Stimulated activated CD4-positive, alpha-beta T cell treated with anti-CD3 and anti-CD28 coated beads, Interleukin-4, amount 100 ng/mL, for 4 hours (primary cell): ENCODE results near the gene TRPM2.

Source experiments
- DNase-seq, 2 experiments: peaks; one replicate each; pipeline ENCODE4 v3.0.0-alpha.2; 2020

Gene TRPM2

DNA sequence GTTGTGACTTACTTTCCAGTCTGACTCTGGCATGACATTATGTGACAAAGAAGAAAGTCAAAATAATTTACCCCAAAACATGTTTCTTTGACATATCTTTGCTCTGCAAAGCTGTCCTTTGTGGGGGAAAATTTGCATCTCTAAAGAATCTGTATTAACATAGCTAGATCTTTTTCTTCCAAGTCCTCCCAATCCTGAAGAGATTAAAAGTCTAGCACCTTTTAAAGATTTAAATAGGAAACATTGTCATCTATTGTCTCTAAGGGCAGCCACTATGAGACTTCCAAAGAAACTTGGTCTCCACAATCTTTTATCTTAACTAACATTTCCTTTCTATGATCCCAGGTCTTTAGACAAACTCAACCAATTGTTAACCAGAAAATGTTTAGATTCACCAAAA, 117.9 kb downstream of the TRPM2 start:
- no peak for DNase-seq

DNA sequence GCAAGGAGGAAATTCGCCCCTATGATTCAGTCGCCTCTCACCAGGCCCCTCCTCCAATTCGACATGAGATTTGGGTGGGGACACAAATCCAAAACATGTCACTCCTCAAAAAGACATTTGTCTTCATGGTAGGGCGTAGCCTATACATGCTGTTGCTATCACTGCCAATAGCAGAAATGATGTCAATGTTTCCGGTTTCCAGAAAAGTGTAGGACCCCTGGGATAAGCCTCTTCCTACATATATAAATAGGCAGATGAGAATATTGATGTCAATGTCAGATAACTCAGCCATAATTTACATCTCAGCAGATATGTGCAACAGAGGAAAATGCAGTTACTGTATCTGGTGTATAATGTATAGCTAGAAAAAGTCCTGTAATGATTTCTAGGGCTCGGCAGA, 118.6 kb downstream of the TRPM2 start:
- DNase-seq = no peak

GRCh38 chr21:44473915-44474555, 120.6 kb downstream of the TRPM2 start:
- no peak for DNase-seq

- no peak for DNase-seq
Observed at GRCh38 chr21:44475266-44475845, 121.9 kb downstream of the TRPM2 start.

GRCh38 chr21:44477131-44477530, 123.7 kb downstream of the TRPM2 start:
- no peak for DNase-seq

DNA sequence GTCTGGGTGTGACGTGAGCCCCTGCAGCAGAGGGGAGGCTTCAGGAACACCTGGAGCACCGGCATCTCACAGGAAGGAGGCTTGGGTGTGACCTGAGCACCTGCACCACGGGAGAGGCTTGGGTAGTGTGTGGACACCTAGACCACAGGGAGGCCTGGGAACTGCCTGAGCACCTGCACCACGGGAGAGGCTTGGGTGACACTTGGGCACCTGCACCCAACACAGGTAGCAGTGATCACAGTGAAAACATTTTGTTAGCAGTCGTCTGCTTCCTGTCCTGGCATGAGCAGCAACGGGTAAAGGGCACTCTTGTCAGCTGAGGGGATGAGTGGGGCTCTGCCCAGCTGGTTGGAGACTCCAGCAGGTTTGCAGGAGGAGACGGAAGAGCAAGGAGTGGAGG, 124.3 kb downstream of the TRPM2 start:
- DNase-seq = no peak

DNA sequence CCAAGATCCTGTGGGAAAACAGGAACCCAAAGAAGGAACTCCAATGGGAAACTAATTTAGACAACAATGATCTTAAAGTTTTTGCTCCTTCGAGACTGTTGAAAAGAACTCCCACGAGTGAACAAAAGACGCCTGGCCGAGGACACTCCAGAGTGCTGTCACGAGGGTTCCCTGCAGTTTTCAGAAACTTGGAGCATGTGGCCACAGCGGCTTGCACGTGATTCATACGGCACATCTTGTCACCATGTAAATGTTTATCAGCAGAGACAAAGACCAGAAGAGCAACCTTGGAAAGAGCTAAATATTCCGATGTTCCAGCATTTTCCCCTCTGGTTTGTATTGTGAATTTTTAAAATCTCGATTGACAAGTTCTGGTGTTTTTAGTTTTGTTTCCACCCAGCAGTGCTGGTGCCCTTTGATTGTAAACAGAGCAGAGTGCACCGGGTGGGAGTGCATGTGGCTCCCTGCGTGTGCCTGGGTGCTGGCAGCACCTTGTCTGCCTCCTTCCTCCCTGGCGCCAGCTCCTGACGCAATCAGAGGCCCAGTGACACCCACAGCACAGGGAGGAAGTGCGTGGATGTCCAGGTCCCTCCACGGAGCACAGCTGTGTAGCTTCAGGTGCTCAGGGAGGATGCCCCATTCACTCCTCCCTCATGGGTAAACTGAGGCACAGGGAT, 124.8 kb downstream of the TRPM2 start:
- DNase-seq = no peak

- DNase-seq = no peak
Observed at GRCh38 chr21:44478801-44479167, 125.4 kb downstream of the TRPM2 start.

GRCh38 chr21:44479556-44480199, 126.3 kb downstream of the TRPM2 start:
- DNase-seq = peak; percentile 26 to 38

- no peak for DNase-seq
Observed at GRCh38 chr21:44480200-44481053, 127.0 kb downstream of the TRPM2 start.

GRCh38 chr21:44482581-44483287, 129.3 kb downstream of the TRPM2 start:
- DNase-seq = no peak

DNA sequence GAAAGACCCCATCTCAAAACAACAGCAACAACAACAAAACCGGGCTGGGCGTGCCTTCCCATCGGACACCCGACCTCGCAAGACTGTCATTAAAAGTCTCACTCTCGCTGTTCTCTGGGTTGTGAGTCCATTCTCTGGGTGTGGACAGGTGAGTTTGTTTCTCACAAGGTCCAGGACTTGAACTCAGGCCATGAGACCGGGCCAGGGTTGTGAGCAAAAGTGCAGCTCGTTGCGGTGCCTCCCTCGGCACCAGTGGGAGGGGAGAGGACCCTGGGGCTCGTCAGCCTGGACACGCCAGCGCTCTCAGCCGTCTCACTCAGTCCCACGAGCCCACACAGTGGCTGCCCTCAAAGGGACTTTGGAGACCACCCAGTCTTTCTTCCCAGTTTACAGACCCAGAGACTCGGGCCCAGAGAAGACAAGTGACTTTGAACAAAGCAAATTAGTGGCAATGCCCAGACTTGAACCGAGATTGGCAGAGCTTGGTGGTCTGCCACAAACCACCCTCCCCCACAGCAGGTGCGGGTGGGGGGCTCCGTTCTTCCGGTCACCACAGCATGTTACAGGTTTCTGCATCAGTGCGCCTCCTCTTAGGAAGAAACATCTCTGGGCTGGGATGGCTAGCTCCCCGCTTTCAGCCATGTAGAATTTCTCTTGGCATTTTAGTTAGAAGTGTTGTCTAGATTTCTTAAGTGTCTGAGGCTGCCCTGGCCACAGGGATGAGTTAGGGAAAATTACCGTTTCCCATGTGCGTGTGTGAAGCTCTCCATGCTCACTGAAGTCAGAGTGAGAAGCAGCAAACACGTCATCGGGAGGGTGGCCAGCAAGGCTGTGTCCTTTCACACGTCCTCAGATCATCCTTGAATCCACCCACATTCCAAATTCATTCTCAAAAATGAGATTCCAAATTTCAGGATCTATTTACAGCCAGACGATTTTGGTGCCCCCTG, 130.1 kb downstream of the TRPM2 start:
- no peak for DNase-seq

DNA sequence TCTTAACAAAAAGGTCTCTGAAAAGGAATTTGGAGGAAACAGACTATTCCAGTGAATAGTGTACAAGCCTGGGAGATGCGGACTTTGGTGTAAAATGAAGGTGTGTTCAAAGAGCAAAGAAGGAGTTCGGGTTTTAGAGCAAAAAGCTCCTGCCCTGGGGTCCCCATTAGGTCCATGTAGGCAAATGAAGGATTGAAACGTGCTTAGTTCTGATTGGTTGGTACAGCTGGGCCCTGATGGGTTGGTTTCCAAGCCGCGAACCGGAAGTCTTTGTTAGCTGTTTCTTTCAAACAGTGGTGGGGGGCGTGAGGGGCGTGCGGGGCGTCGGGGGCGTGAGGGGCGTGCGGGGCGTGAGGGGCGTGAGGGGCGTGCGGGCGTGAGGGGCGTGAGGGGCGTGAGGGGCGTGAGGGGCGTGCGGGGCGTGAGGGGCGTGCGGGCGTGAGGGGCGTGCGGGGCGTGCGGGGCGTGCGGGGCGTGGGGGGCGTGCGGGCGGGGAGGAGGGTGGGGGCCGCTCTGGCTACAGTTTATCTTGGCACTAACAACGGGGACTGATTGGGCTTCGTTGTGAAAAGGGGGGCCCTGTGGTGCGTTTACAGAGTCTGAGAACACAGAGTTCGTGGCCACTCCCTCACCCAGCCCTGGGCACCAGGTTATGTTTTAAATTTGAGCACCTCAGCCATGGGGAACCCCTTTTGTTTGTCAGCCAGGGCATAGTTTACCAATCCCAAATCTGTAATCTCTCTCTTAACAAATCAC, 131.3 kb downstream of the TRPM2 start:
- no peak for DNase-seq

DNA sequence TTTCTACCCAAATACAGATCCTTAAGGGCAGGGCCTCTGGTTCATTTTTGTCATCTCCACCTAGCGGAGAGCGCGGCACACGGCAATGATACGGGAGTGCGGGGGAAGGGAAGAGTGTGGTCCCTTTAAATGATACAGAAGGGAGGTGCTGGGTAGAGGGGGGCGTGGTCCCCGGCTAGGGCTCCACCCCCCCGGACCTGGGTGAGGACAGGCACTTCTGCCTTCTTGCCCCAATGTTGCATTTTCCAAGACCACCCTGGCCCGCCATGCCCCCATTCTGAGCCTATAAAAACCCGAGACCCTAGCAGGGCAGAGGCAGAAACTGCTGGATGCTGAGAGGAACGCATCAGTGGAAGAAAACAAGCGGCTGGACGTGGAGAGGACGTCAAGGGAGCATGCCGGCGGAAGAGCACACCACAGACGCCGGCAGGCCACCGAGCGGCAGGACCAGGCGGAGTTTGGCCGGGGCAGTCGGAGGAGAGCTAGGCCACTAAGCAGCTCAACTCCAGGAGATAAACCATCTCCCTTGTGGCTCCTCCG, 131.9 kb downstream of the TRPM2 start:
- DNase-seq = peak; percentile 51 to 54

GRCh38 chr21:44485796-44486195, 132.4 kb downstream of the TRPM2 start:
- DNase-seq = no peak

- no peak for DNase-seq
Observed at GRCh38 chr21:44486302-44486701, 132.9 kb downstream of the TRPM2 start.

DNA sequence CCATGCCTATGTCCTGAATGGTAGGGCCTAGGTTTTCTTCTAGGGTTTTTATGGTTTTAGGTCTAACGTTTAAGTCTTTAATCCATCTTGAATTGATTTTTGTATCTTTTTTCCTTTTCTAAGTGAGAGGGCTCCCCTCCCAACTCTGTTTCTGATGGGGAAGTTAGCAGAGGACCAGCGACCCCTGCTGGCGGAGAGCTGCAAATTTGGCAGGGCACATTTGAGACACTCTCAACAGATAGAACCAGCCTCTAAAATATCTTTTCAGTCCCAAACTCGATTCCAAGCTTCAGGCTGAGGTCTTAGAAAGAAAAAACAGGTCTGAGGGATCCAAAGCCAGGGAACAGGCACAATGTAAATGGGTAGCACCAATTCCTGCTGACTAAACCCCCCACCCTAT, 134.4 kb downstream of the TRPM2 start:
- DNase-seq = peak; percentile 16 to 43

- no peak for DNase-seq
Observed at GRCh38 chr21:44489962-44490361, 136.5 kb downstream of the TRPM2 start.

- no peak for DNase-seq
Observed at GRCh38 chr21:44490405-44490804, 137.0 kb downstream of the TRPM2 start.

DNA sequence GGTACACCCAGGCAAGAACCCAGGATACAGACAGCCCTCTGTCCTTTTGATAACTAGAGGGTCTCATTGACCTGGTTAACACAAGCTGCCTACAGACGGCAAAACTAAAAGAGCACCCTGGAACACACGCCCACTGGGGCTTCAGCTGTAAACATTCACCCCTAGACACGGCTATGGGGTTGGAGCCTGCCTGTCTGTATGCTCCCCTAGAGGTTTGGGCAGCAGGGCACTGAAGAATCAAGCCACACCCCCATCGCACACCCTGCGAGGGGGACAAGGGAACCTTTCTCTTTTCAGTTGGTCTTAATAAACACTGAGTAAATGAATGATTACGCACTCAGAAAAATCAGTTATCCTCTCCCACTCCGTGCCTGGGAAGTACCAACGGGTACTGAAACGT, 137.4 kb downstream of the TRPM2 start:
- DNase-seq = no peak
